GM19240 (cell line): ENCODE measurements around the gene ZFPM1.

ENCODE experiments used
- DNase-seq: peaks from one replicate; pipeline ENCODE4 v3.0.0; 2011; ENCODE audit warnings: low spot score; ENCODE audit not compliant: insufficient read length

Gene ZFPM1

GRCh38 chr16:88417684-88418476 is 35.2 kb upstream of the ZFPM1 start:
- no peak for DNase-seq

- no peak for DNase-seq
Measured at GRCh38 chr16:88418869-88419268, 34.2 kb upstream of the ZFPM1 start.

- no peak for DNase-seq
Measured at GRCh38 chr16:88419790-88420189, 33.3 kb upstream of the ZFPM1 start.

GRCh38 chr16:88420496-88420895 is 32.6 kb upstream of the ZFPM1 start:
- no peak for DNase-seq

- no peak for DNase-seq
Measured at GRCh38 chr16:88421301-88421700, 31.8 kb upstream of the ZFPM1 start.

- DNase-seq = no peak
Measured at GRCh38 chr16:88421871-88422433, 31.1 kb upstream of the ZFPM1 start.

- no peak for DNase-seq
Measured at GRCh38 chr16:88422733-88423447, 30.2 kb upstream of the ZFPM1 start.

- DNase-seq = no peak
Measured at GRCh38 chr16:88423448-88423850, 29.6 kb upstream of the ZFPM1 start.

GRCh38 chr16:88424587-88425235 is 28.4 kb upstream of the ZFPM1 start:
- no peak for DNase-seq

GRCh38 chr16:88426018-88426417 is 27.1 kb upstream of the ZFPM1 start:
- no peak for DNase-seq

GRCh38 chr16:88427376-88427775 is 25.7 kb upstream of the ZFPM1 start:
- no peak for DNase-seq

GRCh38 chr16:88428156-88428555 is 24.9 kb upstream of the ZFPM1 start:
- DNase-seq = no peak

- no peak for DNase-seq
Measured at GRCh38 chr16:88428616-88429386, 24.3 kb upstream of the ZFPM1 start.

- no peak for DNase-seq
Measured at GRCh38 chr16:88429387-88430184, 23.5 kb upstream of the ZFPM1 start.

GRCh38 chr16:88430185-88430523 is 22.9 kb upstream of the ZFPM1 start:
- DNase-seq = no peak

GRCh38 chr16:88430524-88431446 is 22.3 kb upstream of the ZFPM1 start:
- peak; percentile 82 for DNase-seq

- no peak for DNase-seq
Measured at GRCh38 chr16:88431651-88432050, 21.4 kb upstream of the ZFPM1 start.

GRCh38 chr16:88432174-88432573 is 20.9 kb upstream of the ZFPM1 start:
- DNase-seq = no peak

- DNase-seq = no peak
Measured at GRCh38 chr16:88432753-88433152, 20.3 kb upstream of the ZFPM1 start.
